Endothelial cell of umbilical vein (primary cell): Measurements from ENCODE around the gene PTH1R. TPM values are rescaled to one million over a fixed set of nuclear protein-coding genes. Genes with fewer than 3 reads are reported as not detected.

Source experiments
- BruUV-seq: library from RNA; stranded (reverse); fragments of 400-500 nt; replicated peaks from 2 replicates; lab custom pipeline; 2021; lab: Mats Ljungman, UMichigan
- CTCF ChIA-PET: fragments of 300-600, 350-600 bp; sonication (Branson Sonifier 250); formaldehyde crosslinking; loops from one replicate; lab custom pipeline; 2021; ENCODE audit warnings: antibody characterized with exemption, inconsistent platforms; lab: Charles Lee
- POLR2A ChIA-PET: fragments of 300-600, 350-600 bp; sonication (Branson Sonifier 250); formaldehyde crosslinking; loops from one replicate; lab custom pipeline; 2021; ENCODE audit warnings: antibody characterized with exemption, inconsistent platforms; lab: Charles Lee
- DNase-seq: peaks from one replicate; pipeline ENCODE4 v3.0.0-alpha.2; 2011; ENCODE audit warnings: low read depth, low spot score
- FAIRE-seq: peaks from 2 replicates; lab custom pipeline; 2011; peaks lifted over from hg19 to GRCh38; lab: Jason Lieb, UNC
- H2AFZ ChIP-seq: 2 replicates; pipeline ENCODE4 v1.6.0; 2012; ENCODE audit warnings: low read depth, low read length, control low read depth, inconsistent platforms
- H3K27ac ChIP-seq: 2 replicates; pipeline ENCODE4 v1.5.1; 2011; ENCODE audit warnings: low read depth, mild to moderate bottlenecking, control low read depth, low read length, moderate library complexity; ENCODE audit not compliant: insufficient read depth
- H3K27me3 ChIP-seq, 2 experiments: 2 replicates each; pipeline versions ENCODE4 v1.6.0 to v1.6.1; 2011; ENCODE audit warnings: low read length in 2 of 2, mixed read lengths in 1 of 2; ENCODE audit not compliant: control insufficient read depth in 2 of 2, insufficient read depth in 2 of 2
- H3K36me3 ChIP-seq, 2 experiments: 2 replicates in 1 of 2; 3 replicates in 1 of 2; pipeline ENCODE4 v1.5.1; 2011; ENCODE audit warnings: low read length in 2 of 2, mild to moderate bottlenecking in 1 of 2, moderate library complexity in 1 of 2; ENCODE audit not compliant: control insufficient read depth in 2 of 2, insufficient read depth in 2 of 2; ENCODE audit errors: extremely low read depth in 1 of 2
- H3K4me1 ChIP-seq: 3 replicates; pipeline ENCODE4 v1.5.1; 2011; ENCODE audit warnings: mild to moderate bottlenecking, low read length; ENCODE audit not compliant: control insufficient read depth, insufficient read depth; ENCODE audit errors: extremely low read depth
- H3K4me2 ChIP-seq: 2 replicates; pipeline ENCODE4 v1.6.1; 2011; ENCODE audit warnings: low read length, control low read depth, mixed read lengths; ENCODE audit not compliant: insufficient read depth
- H3K4me3 ChIP-seq, 3 experiments: fragments of 200-600 bp in 1 of 3; sonication (generic), shearing (Covaris generic) in 1 of 3; replicated peaks in 1 of 3; 2 replicates each; pipeline ENCODE4 v1.5.1; 2011 to 2016; ENCODE audit warnings: control low read depth in 3 of 3, low read length in 3 of 3, mild to moderate bottlenecking in 2 of 3, inconsistent platforms in 1 of 3, low read depth in 1 of 3, moderate library complexity in 1 of 3; ENCODE audit not compliant: insufficient read depth in 1 of 3
- H3K79me2 ChIP-seq: 2 replicates; pipeline ENCODE4 v1.6.0; 2012; ENCODE audit warnings: low read length, inconsistent platforms; ENCODE audit not compliant: control insufficient read depth, insufficient read depth
- H3K9ac ChIP-seq: replicated peaks from 2 replicates; pipeline ENCODE3; 2011; ENCODE audit warnings: low read length, control low read depth; ENCODE audit not compliant: insufficient read depth; ENCODE audit errors: extremely low read depth
- H3K9me1 ChIP-seq: replicated peaks from 3 replicates; pipeline ENCODE4 v1.6.0; 2011; ENCODE audit warnings: mild to moderate bottlenecking, low read length; ENCODE audit not compliant: control insufficient read depth, insufficient read depth; ENCODE audit errors: extremely low read depth
- H3K9me3 ChIP-seq: replicated peaks from 2 replicates; pipeline ENCODE4 v1.5.1; 2012; ENCODE audit warnings: low read length, inconsistent platforms; ENCODE audit not compliant: control insufficient read depth, insufficient read depth
- H4K20me1 ChIP-seq: replicated peaks from 2 replicates; pipeline ENCODE3; 2011; ENCODE audit warnings: mild to moderate bottlenecking, low read length; ENCODE audit not compliant: control insufficient read depth, insufficient read depth; ENCODE audit errors: extremely low read depth
- GATA2 ChIP-seq: IDR thresholded peaks from 2 replicates; pipeline ENCODE4 v1.7.0; 2011; ENCODE audit warnings: low read depth, mild to moderate bottlenecking, moderate library complexity, mixed read lengths, low read length; ENCODE audit not compliant: insufficient read length, insufficient read depth
- POLR2A ChIP-seq: IDR thresholded peaks from 2 replicates; pipeline ENCODE4 v1.6.1; 2012; ENCODE audit warnings: low read depth, mild to moderate bottlenecking, control low read depth, low read length
- dilution Hi-C: fragments of 300-500 bp; cut with MboI; formaldehyde crosslinking; loops from one replicate; pipeline ENCODE4 v1.15.0; 2019; ENCODE audit warnings: low sequenced_read_pairs; ENCODE audit not compliant: extremely low pct_ligation_motif_present
- intact Hi-C: fragments of 100-400 bp; cut with micrococcal nuclease; formaldehyde crosslinking; loops from one replicate; pipeline ENCODE4 v1.10.0; 2022
- polyA plus RNA-seq, 4 experiments: library from polyadenylated mRNA; depleted of rRNA in 3 of 4; stranded (reverse) in 3 of 4; unstranded in 1 of 4; fragments of >200 nt; gene quantifications; 2 replicates each; pipeline versions ENCODE4 v1.2.1 to v1.2.3, GENCODE V29; 2011 to 2012; ENCODE audit warnings: missing spikeins in 1 of 4
- total RNA-seq: library from RNA; stranded (reverse); gene quantifications from 2 replicates; pipeline ENCODE4 v1.2.3, GENCODE V29; 2021
- TF ChIP-seq, protein P1 (sequence below), 2 donors: IDR thresholded peaks; 1 replicate in 1 of 2; 2 replicates in 1 of 2; pipeline ENCODE4 v1.5.1; 2011; ENCODE audit warnings: low read length in 2 of 2, mild to moderate bottlenecking in 2 of 2, moderate library complexity in 2 of 2, control low read depth in 1 of 2, inconsistent platforms in 1 of 2, low read depth in 1 of 2; ENCODE audit not compliant: insufficient read depth in 1 of 2; ENCODE audit errors: extremely low read depth in 1 of 2

Gene PTH1R
- total and polyA plus RNA-seq, 2 donors (not counting 3 experiments of a cell fraction or from before 2014, with no cell fraction given): 0.08 to 0.46 TPM

DNA sequence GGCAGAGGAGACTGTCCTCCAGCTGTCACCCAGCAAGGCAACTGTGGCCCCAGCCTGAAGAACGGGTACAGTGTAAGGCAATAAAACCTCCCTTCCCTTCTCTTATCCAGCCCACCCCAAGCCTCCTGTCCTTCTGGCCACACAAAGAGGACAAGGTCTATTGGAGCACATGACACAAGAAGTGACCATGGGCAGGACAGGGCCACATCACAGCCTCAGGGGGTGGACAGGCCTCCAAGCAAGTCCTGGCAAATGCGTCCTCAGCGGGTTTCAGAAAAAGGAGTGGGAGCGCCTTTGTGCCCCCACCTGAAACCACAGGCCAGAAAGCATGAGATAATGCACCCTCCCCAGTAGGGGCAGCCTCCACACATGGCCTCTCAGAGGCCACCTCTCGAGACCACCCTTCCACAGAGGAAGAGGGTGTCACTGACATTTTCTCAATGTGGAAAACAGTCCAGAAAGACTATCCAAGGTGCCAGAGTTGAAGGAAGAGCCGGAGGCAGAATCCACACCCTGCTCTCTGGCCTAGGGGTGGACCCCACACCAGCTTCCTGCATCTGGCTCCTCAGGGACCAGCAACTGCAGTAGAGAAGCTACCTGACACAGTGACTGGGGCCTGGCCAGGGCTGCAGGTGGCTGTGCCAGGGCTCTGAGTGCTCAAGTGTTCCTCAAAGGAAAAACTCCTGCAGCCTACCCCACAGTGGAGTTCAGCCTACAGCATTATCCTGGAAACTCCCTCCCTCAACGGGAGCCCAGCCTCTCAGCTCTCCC lies 55.1 kb downstream of the PTH1R start:
- no peaks in the 10 kb centered on the region for H3K9me1 ChIP-seq
- no peaks in the 10 kb centered on the region for H3K36me3 ChIP-seq
- DNase-seq (no peak), FAIRE-seq (no peak)
- H3K4me3 ChIP-seq: no peak overlapping the region
- no TSS peak for BruUV-seq
- H3K4me2 ChIP-seq: no peak overlapping the region
- H3K9ac ChIP-seq: no peak overlapping the region
- peaks cover 67% of the 10 kb centered on the region for H3K79me2 ChIP-seq
- CTCF ChIA-PET: interaction anchor here (1.1 to 1.8 kb wide), 5 partner anchors 9 to 49 kb away, joined by 3 to 7 read pairs (median 4); no protein-coding TSS in a partner anchor
- peaks cover 73% of the 10 kb centered on the region for H3K4me1 ChIP-seq
- H3K27ac ChIP-seq: peak overlapping the region; percentile 26
- no peak for TF ChIP-seq GATA2
- TF ChIP-seq, protein P1, sequence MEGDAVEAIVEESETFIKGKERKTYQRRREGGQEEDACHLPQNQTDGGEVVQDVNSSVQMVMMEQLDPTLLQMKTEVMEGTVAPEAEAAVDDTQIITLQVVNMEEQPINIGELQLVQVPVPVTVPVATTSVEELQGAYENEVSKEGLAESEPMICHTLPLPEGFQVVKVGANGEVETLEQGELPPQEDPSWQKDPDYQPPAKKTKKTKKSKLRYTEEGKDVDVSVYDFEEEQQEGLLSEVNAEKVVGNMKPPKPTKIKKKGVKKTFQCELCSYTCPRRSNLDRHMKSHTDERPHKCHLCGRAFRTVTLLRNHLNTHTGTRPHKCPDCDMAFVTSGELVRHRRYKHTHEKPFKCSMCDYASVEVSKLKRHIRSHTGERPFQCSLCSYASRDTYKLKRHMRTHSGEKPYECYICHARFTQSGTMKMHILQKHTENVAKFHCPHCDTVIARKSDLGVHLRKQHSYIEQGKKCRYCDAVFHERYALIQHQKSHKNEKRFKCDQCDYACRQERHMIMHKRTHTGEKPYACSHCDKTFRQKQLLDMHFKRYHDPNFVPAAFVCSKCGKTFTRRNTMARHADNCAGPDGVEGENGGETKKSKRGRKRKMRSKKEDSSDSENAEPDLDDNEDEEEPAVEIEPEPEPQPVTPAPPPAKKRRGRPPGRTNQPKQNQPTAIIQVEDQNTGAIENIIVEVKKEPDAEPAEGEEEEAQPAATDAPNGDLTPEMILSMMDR (IDR thresholded peaks at IDR 0.05; ENCODE audit: extremely low read depth in 1 of 2, insufficient read depth in 1 of 2, low read depth in 1 of 2, low read length in 2 of 2): peak in 1 of 2 donors; percentile 13
- H3K27me3 ChIP-seq: no peaks in the 10 kb centered on the region
- dilution Hi-C loops (no loop called here), intact Hi-C loops (no loop called here)
- H2AFZ ChIP-seq: no peak overlapping the region
- no peaks in the 10 kb centered on the region for H3K9me3 ChIP-seq
- POLR2A ChIA-PET: no interaction called here
- H4K20me1 ChIP-seq: no peaks in the 10 kb centered on the region

DNA sequence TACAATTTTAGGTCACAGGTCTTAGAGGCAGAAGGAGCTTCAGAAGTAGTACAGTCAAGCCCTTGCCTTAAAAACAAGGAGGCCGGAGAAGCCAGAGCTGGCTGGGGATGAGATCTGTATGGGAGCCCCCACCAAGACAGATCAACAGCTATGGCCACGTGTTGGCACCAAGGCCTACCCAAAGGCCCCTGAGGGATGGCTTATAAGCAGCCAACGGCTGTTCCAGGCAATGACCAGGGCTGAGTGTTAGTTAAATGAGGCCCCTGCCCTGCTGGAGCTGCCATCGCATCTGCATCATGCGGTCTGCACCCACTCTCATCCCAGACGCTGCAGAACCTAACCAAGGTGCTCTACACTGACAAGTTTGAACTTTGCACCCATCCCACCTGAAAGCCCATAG lies 55.7 kb downstream of the PTH1R start:
- Histone ChIP-seq H3K36me3 (no peaks in the 10 kb centered on the region), H3K4me2 (no peak overlapping the region), H3K79me2 (peaks cover 66% of the 10 kb centered on the region), H3K4me1 (peaks cover 72% of the 10 kb centered on the region), H3K27ac (no peak overlapping the region), H3K9me1 (no peaks in the 10 kb centered on the region), H3K9ac (no peak overlapping the region), H3K9me3 (no peaks in the 10 kb centered on the region), H3K4me3 (no peak overlapping the region), H4K20me1 (no peaks in the 10 kb centered on the region), H2AFZ (no peak overlapping the region), H3K27me3 (no peaks in the 10 kb centered on the region)
- ChIA-PET CTCF (interaction anchor here (1.1 to 1.8 kb wide), 6 partner anchors 10 to 54 kb away, joined by 3 to 7 read pairs (median 4); no protein-coding TSS in a partner anchor), POLR2A (no interaction called here)
- DNase-seq: no peak
- no peak for FAIRE-seq
- intact Hi-C loops (no loop called here), dilution Hi-C loops (no loop called here)
- no peak for TF ChIP-seq POLR2A
- TF ChIP-seq, protein P1 (IDR thresholded peaks at IDR 0.05; ENCODE audit: extremely low read depth in 1 of 2, insufficient read depth in 1 of 2, low read depth in 1 of 2, low read length in 2 of 2): no peak
- BruUV-seq: no TSS peak
